VCaP (cell line): Measurements from ENCODE around the gene CATSPERE.
"Not testable (repeated sequence)": the region's sequence is repeated elsewhere in the genome, so short reads cannot be mapped to it uniquely, and the experiment has no call there.

Experiments used
- H3K27ac ChIP-seq: fragments of 450-650 bp; 2 replicates; pipeline ENCODE4 v1.5.1; 2017
- TF ChIP-seq, protein P1 (sequence below): fragments of 450-650 bp; conservative IDR thresholded peaks from 2 replicates; pipeline ENCODE4 v1.5.1; 2017; ENCODE audit warnings: mild to moderate bottlenecking, moderate library complexity

Gene CATSPERE

GRCh38 chr1:244667797-244668196 is 206.7 kb downstream of the CATSPERE start:
- H3K27ac ChIP-seq = no peak overlapping the region
- TF ChIP-seq, protein P1, sequence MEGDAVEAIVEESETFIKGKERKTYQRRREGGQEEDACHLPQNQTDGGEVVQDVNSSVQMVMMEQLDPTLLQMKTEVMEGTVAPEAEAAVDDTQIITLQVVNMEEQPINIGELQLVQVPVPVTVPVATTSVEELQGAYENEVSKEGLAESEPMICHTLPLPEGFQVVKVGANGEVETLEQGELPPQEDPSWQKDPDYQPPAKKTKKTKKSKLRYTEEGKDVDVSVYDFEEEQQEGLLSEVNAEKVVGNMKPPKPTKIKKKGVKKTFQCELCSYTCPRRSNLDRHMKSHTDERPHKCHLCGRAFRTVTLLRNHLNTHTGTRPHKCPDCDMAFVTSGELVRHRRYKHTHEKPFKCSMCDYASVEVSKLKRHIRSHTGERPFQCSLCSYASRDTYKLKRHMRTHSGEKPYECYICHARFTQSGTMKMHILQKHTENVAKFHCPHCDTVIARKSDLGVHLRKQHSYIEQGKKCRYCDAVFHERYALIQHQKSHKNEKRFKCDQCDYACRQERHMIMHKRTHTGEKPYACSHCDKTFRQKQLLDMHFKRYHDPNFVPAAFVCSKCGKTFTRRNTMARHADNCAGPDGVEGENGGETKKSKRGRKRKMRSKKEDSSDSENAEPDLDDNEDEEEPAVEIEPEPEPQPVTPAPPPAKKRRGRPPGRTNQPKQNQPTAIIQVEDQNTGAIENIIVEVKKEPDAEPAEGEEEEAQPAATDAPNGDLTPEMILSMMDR = no peak

GRCh38 chr1:244672946-244673682 is 212.0 kb downstream of the CATSPERE start:
- TF ChIP-seq, protein P1 = no peak
- H3K27ac ChIP-seq = no peak overlapping the region

GRCh38 chr1:244674446-244674845 is 213.4 kb downstream of the CATSPERE start:
- no peak overlapping the region for H3K27ac ChIP-seq
- TF ChIP-seq, protein P1 = no peak

DNA sequence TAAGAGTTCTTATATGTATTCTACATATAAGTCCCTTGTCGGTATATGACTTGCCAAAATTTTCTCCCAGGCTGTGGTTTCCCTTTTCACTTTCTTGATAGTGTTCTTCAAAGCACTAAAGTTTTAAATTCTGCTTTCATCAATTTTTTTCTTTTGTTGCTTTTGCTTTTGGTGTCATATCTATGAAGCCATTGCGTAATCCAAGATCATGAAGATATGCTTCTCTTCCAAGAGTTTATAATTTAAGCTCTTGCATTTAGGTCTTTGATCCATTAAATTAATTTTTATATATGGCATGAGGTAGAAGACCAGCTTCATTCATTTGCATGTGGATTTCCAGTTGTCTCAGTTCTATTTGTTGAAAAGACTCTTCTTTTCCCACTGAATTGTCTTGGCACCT is 214.1 kb downstream of the CATSPERE start:
- TF ChIP-seq, protein P1 = no peak
- H3K27ac ChIP-seq = no peak overlapping the region

DNA sequence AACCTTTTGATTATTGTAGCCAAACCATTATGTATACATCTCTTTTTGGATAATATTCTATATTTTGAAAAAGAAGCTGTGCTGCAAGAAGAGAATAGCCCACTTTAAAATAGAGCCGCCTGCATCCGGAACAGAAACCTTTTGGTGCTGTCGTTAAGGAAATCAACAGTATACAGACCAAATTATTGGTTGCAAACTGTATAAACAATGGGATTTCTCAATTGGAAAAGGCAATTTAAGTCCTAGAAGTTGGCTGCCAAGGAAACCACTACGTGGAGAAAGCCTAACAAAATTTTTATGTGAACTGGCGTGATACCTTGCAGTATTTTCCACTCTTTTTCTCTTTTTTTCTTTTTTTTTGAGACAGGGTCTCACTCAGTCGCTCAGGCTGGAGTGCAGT is 217.6 kb downstream of the CATSPERE start:
- no peak overlapping the region for H3K27ac ChIP-seq
- TF ChIP-seq, protein P1 = no peak

GRCh38 chr1:244680667-244681066 is 219.6 kb downstream of the CATSPERE start:
- TF ChIP-seq, protein P1 = no peak
- no peak overlapping the region for H3K27ac ChIP-seq

GRCh38 chr1:244682087-244682486 is 221.0 kb downstream of the CATSPERE start:
- H3K27ac ChIP-seq = not testable (repeated sequence)
